Measurements from ENCODE around the gene ITIH3. TPM values are rescaled to one million over a fixed set of nuclear protein-coding genes. Genes with fewer than 3 reads are reported as not detected.

ITIH3 gene
- total and polyA plus RNA-seq, 2 of the 8 experiments (the other 6 are each of a cell fraction or from before 2014, with no cell fraction given), result not detected

DNA sequence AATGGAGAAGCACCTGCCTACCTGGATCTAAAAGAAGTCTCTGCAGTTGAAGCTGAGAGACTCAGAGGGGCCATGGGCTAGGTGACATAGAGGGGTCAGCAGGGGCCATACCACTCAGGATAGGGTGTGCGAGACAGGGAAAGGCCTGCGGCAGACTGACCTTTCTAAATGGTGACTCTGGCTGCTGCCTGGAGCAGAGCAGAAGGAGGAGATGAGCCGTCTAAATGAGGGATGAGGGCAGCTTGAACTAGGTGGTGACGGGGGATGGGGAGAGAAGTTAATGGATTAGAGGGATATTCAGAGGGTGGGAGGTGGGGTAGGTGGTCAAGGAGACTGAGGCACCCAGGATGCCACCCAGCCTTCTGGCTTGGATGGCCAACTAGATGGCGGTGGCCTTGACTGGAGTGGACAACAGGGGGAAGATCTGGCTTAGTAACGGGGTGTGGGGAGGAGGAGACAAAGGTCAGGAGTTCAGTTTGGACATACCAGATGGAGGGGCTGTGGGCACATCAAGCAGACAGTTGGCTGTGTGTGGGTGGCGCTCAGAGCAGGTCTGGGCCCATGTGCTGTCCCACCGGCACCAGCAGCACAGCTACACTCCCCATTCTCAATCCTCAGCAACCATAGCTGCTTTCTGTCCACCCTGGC lies 20.4 kb upstream of the ITIH3 start:
- Histone ChIP-seq H3K79me2 (ENCODE audit: control insufficient read depth in 1 of 2, insufficient read depth in 2 of 2, low read length in 2 of 2) (peaks cover 0 to 10% of the 10 kb centered on the region in 2 experiments; a peak in 3 of 4 replicates), H2BK12ac (ENCODE audit: low read depth, low read length) (no peak overlapping the region), H4K91ac (replicated peaks; ENCODE audit: insufficient read length, low read length) (no peak overlapping the region), H3K27ac (ENCODE audit: low read depth, low read length) (no peak overlapping the region), H2AFZ (ENCODE audit: low read length) (no peak overlapping the region), H3K18ac (ENCODE audit: extremely low read depth, low read length) (no peak overlapping the region), H3K27me3 (replicated peaks in 1 of 4; ENCODE audit: control insufficient read depth in 3 of 4, extremely low read depth in 1 of 4, insufficient read depth in 3 of 4, low read length in 3 of 4) (no peaks in the 10 kb centered on the region; a peak in 1 of 7 replicates), H3K36me3 (ENCODE audit: control insufficient read depth in 2 of 4, insufficient read depth in 4 of 4, low read length in 3 of 4) (no peaks in the 10 kb centered on the region), H3K56ac (replicated peaks; ENCODE audit: insufficient read length, low read depth, low read length) (no peak overlapping the region), H3K23me2 (ENCODE audit: low read depth, low read length) (peaks cover 7% of the 10 kb centered on the region), H2BK20ac (ENCODE audit: low read length) (no peak overlapping the region), H3K23ac (ENCODE audit: insufficient read length) (no peak overlapping the region), H3K9me3 (ENCODE audit: insufficient read depth in 2 of 2, low read depth in 1 of 2, low read length in 1 of 2) (no peaks in the 10 kb centered on the region), H3K4me2 (ENCODE audit: insufficient read depth in 1 of 2, low read depth in 2 of 2, low read length in 2 of 2) (no peak overlapping the region), H3K4ac (replicated peaks; ENCODE audit: insufficient read length, low read depth, low read length) (no peak overlapping the region), H4K20me1 (replicated peaks in 1 of 2; ENCODE audit: control insufficient read depth in 1 of 2, insufficient read depth in 2 of 2, low read length in 2 of 2) (no peaks in the 10 kb centered on the region), H4K5ac (ENCODE audit: insufficient read length, low read depth, low read length) (no peak overlapping the region), H2AK5ac (ENCODE audit: low read depth, low read length) (no peak overlapping the region), H3K9ac (replicated peaks in 1 of 4; ENCODE audit: extremely low read depth in 1 of 4, low read depth in 3 of 4, low read length in 3 of 4) (no peak overlapping the region), H2BK15ac (ENCODE audit: low read length) (no peak overlapping the region), H3K79me1 (ENCODE audit: low read depth, low read length) (no peaks in the 10 kb centered on the region), H3K4me3 (ENCODE audit: extremely low read depth in 1 of 4, insufficient read depth in 2 of 4, low read depth in 3 of 4, low read length in 4 of 4) (no peak overlapping the region), H3K14ac (ENCODE audit: insufficient read length) (no peak overlapping the region), H2BK120ac (replicated peaks; ENCODE audit: low read depth, low read length) (no peak overlapping the region), H4K8ac (ENCODE audit: extremely low read depth, insufficient read depth, low read length) (no peak overlapping the region; the same call in 1 of the 2 replicates), H2BK5ac (ENCODE audit: low read depth, low read length) (no peak overlapping the region), H3K4me1 (replicated peaks in 1 of 4; ENCODE audit: control insufficient read depth in 3 of 4, insufficient read depth in 4 of 4, low read length in 3 of 4) (peaks cover 0 to 2% (median 0%) of the 10 kb centered on the region in 4 experiments; a peak in 1 of 7 replicates)
- CTCF ChIA-PET (ENCODE audit: partially characterized antibody), result interaction anchor here (0.6 to 4.7 kb wide), 5 partner anchors 18 to 46 kb away, joined by 3 to 28 read pairs (median 4); no protein-coding TSS in a partner anchor
- no peak for DNase-seq (ENCODE audit: low read depth in 1 of 2, low spot score in 2 of 2)
- FAIRE-seq, result no peak
- 83% methylated on average over 8 of the region's 8 CpGs; no CpG with 5 or more reads in 1 of the 2 experiments for WGBS, 2 experiments (ENCODE audit: extremely low coverage in 1 of 2, insufficient coverage in 1 of 2, insufficient read length in 1 of 2, insufficient replicate concordance in 2 of 2, low coverage in 1 of 2, low lambda C conversion rate in 2 of 2, missing lambda C conversion rate in 1 of 2)
- POLR2A ChIA-PET (ENCODE audit: partially characterized antibody), result interaction anchor here (0.9 to 1.1 kb wide), 2 partner anchors 19 to 255 kb away, joined by 3 to 4 read pairs; no protein-coding TSS in a partner anchor
- TF ChIP-seq SUZ12 (IDR thresholded peaks at IDR 0.05; ENCODE audit: low read length), result no peak
- no peak for TF ChIP-seq SIRT6 (IDR thresholded peaks at IDR 0.05; ENCODE audit: low read length)
- TF ChIP-seq MAFK (IDR thresholded peaks at IDR 0.05; ENCODE audit: low read depth, low read length), result no peak
- TF ChIP-seq EP300 (IDR thresholded peaks at IDR 0.05; ENCODE audit: borderline replicate concordance in 1 of 2, low read depth in 2 of 2, low read length in 2 of 2), result no peak
- TF ChIP-seq CTBP2 (IDR thresholded peaks at IDR 0.05; ENCODE audit: borderline replicate concordance, insufficient read depth, insufficient read length, low read length), result no peak
- no peak for TF ChIP-seq KDM1A (IDR thresholded peaks at IDR 0.05; ENCODE audit: borderline replicate concordance, low read length)
- TF ChIP-seq, protein P1, sequence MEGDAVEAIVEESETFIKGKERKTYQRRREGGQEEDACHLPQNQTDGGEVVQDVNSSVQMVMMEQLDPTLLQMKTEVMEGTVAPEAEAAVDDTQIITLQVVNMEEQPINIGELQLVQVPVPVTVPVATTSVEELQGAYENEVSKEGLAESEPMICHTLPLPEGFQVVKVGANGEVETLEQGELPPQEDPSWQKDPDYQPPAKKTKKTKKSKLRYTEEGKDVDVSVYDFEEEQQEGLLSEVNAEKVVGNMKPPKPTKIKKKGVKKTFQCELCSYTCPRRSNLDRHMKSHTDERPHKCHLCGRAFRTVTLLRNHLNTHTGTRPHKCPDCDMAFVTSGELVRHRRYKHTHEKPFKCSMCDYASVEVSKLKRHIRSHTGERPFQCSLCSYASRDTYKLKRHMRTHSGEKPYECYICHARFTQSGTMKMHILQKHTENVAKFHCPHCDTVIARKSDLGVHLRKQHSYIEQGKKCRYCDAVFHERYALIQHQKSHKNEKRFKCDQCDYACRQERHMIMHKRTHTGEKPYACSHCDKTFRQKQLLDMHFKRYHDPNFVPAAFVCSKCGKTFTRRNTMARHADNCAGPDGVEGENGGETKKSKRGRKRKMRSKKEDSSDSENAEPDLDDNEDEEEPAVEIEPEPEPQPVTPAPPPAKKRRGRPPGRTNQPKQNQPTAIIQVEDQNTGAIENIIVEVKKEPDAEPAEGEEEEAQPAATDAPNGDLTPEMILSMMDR (IDR thresholded peaks at IDR 0.05; ENCODE audit: control extremely low read depth in 1 of 3, insufficient read depth in 1 of 3, low read depth in 1 of 3, low read length in 3 of 3), result no peak
- TF ChIP-seq FOSL1 (IDR thresholded peaks at IDR 0.05; ENCODE audit: insufficient read depth, low read depth, low read length), result no peak
- TF ChIP-seq RFX5 (IDR thresholded peaks at IDR 0.05; ENCODE audit: borderline replicate concordance, low read depth, low read length), result no peak
- TF ChIP-seq CEBPB (IDR thresholded peaks at IDR 0.05; ENCODE audit: low read depth, low read length), result no peak
